NCI-H2029 treated with DMSO at 0.1 percent for 48 hours (cell line): Measurements from ENCODE around the gene EIF3F.
A peak's percentile ranks its signal among the peaks of the same experiment; 100 is the strongest.

ENCODE experiments used
- DNase-seq: peaks from one replicate; lab custom pipeline; 2025; lab: John Stamatoyannopoulos, UW

Gene EIF3F

DNA sequence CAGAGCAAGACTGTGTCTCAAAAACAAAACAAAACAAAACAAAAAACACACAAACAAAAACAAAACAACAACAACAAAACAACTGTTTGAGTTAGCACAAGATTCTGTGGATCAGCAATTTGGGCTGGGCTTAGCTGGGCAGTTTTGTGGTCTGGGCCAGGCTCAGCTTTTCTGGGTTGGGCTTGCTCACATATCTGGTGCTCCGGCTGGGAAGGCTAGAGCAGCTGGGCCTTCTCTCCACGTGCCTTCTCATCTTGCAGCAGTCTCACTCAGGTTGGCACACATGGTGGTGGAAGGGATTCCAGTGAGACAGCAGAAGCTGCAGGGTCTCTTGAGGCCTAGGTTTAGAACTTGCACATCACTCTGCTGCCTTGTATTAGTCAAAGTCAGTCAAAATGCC is 35.7 kb downstream of the EIF3F start:
- no peak for DNase-seq

DNA sequence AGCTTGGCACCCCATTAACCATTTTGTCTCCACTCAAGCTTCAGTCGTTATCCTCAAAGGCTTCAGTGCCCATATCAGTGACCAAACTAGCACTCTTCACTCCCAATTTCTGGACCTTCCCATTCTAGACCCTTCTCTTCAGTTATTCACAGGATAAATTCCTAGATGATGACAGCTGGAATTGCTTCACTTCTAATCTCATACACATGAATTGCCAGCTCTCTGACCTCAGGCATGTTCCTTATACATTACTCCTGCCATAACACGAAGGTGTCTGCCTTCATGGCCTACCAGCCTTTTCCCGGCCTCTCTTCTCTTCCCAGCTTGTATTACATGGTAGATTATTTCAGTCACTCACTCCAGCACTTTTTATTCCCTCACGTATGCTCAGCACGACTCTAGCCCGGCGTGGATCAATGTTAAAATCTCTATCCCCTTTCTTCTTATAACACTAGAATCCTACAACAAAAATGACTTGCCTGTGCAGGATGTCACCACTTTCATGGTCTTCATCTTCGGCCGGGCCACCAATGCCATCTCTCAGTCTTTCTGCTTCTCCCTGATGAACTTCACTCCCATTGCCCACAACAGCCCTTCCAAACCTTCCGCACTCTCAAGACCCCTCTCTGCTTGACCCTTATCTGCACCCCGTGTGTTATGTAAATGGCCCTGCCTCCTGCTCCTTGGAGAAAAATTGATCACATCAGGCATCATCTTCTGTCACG is 36.9 kb downstream of the EIF3F start:
- DNase-seq = no peak

DNA sequence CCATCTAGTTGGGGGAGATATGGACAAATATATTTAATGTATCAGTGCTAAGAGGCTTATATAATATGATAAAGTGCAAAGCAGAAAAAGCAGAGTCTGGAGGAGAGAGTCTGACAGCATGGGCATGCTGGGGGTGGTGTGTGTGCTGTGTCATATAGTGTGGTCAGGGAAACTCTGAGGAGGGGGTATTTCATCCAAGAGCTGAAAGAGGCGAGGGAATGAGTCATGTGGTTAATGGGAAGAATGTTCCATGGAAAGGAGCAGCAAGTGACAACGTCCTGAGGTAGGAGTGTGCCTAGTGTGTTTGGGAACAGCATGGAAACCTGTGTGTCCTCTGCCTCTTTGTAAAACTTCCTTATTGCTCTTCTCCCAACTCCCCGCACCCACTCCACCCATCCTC is 38.0 kb downstream of the EIF3F start:
- DNase-seq = no peak

DNA sequence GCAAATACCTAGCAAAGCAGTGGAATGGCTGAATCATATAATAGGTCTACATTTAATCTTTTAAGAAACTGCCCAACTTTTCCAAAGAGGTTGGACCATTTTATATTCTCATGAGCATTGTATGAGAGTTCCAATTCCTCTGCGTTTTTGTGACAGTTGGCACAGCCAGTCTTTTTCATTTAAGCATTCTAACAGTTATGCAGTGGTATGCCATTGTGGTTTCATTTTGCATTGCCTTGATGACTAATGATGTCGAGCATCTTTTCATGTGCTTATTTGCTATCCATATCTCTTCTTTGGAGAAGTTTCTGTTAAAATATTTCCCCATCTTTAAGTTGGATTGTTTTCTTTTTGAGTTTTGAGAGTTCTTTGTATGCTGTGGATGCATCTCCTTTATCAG is 38.7 kb downstream of the EIF3F start:
- DNase-seq = no peak

DNA sequence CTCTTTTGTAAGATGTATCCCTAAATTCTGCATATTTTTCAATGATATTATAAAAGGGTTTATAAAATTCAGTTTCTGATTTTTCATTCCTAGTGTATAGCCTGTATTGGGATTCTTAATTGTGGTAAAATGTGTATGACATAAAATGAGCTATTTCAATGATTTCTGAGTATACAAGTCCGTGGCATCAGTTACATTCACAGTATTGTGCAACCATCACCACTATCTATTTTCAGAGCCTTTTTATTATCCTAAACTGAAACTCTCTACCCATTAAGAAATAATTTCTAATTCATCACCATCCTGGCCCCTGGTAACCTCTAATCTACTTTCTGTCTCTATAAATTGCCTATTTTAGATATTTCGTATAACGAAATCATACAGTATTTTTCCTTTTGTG is 39.8 kb downstream of the EIF3F start:
- DNase-seq = no peak

DNA sequence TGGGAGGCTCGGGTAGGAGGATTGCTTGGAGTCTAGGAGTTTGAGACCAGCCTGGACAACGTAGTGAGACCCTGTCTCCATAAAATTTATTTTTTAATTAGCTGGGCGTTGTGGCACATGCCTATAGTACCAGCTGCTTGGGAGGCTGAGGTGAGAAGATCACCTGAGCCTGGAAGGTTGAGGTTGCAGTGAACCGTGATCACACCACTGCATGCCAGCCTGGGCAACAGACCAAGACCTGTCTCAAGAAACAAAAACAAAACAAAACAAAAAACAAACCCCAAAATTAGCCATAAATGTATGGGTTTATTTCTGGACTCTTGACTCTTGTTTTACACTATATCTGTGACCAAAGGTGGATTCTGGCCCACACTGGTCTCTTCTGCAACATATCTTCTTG is 41.6 kb downstream of the EIF3F start:
- DNase-seq = no peak

DNA sequence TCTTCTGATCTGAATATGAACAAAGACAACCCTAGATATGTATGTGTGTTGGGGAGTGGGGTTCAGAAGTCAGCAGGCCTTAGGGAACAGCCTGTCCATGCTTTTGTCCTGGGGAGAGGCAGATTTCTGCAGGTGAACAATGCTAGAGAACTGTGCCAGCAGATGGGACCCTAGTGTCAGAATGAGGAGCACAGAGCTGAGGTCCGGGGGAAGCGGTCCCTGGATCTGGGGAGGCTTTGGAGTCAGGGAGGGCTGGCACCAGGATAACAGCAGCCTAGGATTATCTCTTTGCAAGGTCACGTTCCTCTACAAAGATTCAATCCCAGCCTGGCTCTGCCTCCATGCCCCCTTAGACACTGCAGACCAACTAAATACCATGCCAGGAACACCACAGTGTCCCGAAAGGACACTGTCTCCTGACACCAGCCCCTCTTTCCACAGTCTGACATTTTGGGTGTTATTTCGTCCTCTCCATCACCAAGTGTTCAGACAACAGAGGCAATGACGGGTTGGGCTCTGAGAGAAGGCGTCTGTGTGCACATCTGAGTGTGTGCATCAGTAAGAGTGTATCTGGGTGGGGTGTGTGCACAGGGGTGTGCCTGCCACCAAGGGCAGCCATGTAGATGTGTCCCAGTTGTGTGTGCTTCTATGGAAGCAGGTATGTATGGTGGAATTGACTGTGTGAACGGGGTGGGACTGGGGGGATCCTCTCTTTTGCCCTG is 43.5 kb downstream of the EIF3F start:
- no peak for DNase-seq

DNA sequence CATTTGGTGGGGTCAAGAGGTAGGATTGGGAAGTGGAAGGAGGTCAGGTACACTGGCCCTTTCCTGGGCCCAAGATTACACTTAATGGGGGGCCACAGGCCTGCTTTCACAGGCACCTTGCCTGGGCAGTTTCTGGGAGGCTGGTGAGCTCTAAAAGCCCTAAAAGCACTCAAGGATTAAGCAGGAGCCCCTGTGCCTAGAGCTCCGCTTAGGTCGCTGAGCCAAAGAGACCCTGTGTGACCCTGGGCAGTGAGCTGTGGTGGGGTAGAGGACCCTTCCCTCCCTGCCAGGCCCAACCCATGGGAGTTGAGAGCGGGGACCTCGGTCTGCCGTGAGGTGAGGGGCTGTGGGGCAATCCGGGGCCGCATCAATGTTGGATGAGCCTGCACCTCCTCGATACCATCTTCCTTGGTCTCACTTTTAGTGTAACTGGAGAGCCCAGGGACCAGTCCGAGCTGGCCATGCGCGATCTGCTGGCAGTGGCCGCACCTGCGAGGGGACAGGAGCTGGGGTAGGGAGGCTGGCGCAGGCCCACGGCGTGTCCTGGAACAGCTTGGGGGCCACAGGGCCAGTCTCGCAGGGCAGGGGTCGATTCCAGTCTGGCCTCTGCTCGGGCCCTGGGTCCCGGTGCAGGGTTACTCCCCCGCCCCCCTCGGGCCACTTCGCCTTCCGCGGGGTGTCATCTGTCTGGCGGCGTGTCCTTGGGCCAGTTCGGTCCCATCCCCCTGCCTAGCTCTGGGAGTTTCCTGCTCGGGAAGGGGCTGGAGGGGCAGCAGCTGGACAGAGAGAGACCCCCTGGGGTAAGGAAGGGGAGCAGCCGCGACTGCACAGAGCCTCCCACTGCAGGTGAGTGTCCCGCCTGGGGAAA is 44.3 kb downstream of the EIF3F start:
- no peak for DNase-seq

DNA sequence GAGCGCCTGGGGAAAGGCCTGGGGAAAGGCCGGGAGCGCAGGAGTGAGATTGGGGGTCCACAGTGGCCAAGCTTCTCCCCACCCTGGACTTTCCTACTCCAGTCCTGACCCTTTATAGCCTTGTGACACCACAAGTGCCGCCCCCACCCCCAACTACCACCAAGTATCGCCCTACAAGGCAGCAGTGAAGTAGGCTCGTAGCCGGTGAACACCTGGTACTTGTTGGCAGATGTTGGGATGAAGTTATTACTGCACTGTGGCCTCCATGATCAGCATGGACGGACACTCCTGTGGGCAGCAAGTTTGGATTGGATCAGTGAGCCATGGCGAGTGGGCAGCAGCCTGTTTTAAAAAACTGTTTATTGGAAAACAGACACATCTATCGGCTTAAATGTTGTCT is 45.0 kb downstream of the EIF3F start:
- DNase-seq = no peak

DNA sequence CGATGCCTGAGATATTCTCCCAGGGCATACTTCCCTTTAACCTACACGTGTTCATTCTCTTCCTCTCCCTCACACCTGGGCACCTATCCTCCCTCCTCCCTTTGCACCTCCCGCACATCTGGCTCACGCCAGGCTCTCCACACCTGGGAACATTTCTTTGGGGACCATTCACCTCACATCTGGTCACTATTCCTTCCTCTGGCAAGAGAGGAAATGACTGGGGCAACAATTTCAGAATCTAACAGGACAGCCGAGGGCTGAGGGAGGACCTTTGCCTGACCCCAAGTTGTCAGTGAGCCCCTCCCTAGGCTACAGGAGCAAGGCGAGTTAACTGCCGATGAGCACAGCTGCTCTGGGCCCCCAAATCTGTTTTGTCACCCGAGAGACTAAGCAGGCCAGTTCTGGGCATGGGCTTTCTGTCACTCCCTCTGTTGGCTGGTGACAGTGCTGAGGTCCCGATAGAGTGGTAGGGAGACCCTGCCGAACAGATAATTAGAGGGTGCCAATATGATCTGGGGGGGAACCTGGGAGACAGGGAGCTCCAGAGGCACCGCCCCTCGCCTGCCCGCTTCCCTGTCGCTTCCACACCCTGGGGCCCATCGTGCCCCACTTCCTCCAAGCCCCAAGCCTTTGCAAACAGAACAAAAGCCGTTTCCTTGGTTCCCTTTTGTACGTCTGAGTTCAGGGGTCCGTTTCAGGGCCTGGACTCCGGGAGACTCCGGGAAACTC is 45.6 kb downstream of the EIF3F start:
- no peak for DNase-seq

DNA sequence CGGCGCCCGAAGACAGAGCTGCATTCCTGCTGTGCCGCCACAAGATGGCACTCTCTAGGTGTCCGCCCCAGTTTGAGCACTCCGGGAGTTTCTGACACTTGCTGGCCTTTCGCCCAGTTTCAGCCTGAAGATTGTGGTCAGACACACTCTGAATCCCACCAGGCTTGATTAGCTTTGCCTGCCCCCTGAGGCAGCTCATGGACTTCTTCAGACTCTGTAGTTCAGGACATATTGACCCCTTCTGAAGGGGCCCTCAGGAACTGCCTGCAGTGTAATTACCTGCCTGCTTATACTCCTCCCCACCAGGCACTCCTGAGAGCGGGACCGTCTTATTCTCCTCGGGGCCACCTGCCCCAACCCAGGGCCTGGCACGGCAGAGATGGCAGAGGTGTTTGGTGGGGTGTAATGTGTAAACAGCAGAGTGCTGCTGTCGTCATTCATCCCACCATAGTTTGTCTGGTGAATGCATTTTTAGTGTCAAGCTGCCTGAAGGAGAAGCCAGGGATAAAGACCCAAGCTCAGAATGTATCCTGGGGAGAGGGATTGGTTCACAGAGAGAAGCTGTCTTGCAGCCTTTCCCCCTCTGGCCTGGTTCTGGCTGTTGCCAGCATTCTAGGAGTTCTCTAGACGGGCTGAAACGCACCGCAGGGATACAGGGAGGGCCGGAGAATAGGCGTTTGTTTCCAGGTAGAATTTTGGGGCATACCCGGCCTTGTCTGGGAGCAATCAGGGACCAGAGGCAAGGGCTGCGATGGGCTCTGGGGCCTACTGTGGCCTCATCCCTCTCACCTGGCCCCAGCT is 46.4 kb downstream of the EIF3F start:
- peak; percentile 43 for DNase-seq

DNA sequence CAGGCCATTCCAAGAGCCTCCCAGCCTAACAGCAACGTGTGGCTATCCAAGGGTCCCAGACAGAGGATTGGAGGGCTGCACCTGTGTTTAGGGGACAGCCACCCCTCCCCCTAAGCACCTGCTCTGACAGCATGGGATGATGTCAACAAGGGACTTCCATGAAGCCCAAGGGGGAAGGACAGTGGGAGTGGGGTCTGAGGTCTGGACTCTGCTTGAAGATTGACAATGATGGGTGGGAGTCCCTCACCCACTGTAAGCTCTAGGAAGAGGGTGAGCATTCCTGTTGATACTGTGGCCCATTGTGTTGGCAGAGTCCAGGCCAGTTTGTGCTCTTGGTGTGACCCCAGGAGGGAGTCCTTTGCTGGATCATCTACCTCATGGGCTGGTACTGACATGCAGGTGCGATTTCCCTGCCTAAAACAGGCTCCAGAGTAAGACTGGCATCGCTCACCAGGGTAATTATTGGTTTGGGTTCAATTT is 47.0 kb downstream of the EIF3F start:
- no peak for DNase-seq

DNA sequence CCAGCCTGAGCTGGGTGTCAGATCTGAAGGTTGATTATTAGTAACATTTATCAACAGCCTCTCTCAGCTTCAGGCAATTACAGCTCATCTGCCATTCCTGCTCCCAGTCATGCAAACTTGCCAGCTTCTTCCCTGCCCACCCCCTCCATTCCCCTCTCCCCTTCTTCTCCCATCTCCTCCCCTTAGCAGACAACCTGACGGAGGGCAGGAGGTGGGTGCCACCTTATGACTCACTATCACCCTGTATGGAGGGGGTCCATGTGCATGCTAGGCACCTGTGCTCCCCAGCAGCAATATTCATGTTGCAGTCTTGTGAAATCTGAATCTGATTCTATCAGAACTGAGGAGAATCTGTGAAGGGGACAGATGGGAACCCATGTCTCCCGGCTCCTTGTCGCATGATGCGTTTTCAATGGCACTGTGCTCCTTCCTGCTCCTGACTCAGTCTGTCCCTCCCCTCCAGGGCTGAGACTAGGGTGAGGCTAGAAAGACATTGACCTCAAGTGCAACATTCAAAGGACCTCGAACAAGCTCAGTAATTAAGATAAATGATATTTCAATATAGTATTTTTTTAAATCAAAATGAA is 47.6 kb downstream of the EIF3F start:
- no peak for DNase-seq

DNA sequence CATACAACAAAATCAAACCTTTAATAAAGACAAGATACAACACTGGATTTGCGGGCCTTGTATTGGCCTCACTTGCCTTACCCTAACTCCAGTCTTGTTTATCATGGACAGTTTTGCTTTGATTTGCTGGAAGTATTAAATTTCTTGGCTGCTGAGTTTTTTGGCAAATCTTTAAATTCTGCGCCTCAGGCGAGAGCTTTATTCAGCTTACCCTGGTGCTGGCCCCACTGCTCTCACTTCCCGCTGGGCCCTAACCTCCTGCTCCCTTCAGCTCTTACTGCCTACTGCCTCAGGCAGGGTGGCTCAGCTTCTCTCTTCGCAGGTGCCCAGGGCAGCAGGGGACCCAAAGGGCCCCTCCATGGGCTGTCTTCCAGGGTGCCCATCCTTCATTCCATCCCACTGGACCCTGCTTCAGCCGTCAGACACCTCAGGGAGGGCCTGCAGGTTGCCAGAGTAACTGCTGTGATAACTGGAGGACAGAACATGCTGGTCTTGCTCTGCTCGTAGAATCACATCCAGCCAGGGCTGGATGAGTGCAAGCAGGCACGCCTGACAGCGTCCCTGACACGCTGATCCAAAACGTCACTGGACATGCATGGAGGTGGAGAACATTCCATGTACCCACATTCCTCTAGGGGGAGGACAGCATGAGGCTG is 48.2 kb downstream of the EIF3F start:
- no peak for DNase-seq

DNA sequence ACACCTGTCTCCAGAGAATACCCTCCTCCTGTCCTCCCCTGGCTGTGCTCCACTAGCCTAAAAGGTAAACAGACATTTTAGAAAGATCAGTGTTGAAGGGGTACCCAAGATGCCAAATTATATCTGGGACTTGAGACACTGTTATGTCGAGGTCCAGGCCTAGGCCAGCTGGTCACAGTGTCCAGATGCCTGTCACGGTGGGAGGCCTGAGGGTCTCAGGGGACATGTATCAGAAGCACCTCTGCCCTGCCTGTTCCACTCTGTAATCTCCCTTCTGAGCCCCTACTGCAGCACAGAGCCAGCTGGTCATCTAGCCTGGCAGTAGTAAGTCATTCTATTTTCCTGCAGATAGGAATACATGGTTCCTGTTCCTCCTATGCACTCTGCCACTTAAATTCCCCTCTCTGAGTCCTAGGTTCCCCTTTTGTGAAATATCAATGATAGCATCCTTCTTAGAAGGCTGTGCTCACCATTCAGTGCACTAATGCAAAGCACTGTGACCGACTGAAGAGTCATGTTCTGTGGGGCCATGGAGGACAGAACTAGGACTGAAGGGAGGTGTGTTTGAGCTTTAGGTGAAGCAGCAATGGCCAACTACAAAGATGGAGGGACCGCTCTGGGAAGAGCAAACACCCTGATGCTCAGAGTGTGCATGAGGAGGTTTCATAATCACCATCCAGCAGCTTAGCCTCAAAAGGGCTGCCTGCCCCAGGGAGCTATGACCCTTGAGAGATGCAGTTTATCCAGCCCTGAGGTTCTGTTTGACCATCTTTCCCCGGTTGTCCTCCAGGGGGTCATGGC is 49.1 kb downstream of the EIF3F start:
- no peak for DNase-seq

DNA sequence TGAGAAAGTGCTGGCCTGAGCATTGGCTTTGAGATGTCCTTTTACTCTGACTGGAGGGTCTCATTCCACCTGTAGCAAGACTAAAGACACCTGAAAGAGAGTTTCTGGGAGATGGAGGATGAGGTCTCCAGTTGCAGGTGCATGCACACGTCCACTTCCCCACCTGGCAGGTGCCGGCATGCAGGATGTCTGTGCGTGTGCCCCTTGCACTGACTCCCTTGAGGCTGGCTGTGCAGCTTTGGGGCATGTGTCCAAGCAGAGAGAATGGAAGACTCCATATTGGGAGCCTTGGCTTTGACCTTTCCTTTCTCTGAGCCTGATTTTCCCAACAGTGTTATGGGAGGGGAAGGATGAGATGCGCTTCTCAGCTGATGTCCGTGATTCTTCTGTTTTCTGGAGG is 49.8 kb downstream of the EIF3F start:
- DNase-seq = no peak

DNA sequence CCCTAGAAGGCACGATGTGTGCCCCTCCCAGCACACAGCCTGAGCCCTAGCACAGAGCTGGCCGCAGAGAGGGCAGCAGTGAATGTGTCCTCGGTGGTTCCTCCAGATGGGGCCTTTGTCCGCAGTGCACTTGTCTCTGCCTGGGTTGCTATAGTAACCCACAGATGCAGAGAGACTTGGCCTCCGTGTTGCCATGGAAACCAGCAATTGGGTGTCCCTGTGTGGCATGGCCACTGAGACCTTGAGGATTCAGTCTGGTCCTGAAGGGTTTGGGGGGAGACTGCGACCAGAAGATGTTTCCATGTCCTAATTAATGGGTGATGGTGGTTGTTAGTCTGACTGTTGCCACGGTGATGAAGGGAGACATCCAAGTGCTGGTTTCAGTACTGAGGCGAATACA is 51.3 kb downstream of the EIF3F start:
- DNase-seq = no peak

DNA sequence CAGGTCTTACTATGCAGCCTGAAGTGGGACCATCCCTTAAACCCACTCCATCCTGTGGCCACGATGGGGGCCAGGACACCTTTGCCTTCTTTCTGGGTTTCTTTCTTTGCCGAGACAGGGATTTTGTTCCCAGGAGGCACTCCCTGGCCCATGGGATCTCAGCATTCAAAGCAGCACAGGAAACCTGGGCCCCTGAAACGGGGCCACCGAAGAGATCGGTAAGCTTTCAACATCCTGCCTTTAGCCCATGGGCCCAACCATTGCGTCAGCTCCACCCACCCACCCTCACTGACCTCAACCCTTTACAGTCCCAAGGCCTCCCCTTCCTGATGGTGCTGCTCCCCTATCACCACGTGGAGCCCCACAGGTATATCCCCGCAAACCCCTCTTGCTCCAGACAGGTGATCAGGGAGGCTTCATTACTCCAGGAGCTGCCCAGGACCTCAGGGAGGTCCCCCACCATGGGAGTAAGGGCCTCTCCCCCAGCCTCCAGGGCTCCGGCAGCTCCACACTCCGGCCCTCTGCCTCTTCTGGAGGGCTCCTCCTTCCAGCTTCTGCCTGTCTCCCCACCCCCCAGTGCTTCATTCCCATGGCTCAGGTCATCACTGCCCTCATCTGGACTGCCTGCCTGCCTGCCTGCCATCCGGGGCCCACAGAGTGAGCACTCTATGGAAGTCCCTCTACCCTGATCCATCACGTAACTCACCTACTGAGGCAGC is 51.8 kb downstream of the EIF3F start:
- DNase-seq = no peak
